NCI-H2107 treated with DMSO at 0.1 percent for 48 hours (cell line): ENCODE data around the gene NECAB2.

Experiments
- DNase-seq: peaks from one replicate; lab custom pipeline; 2025; ENCODE audit not compliant: unreplicated experiment; lab: John Stamatoyannopoulos, UW

NECAB2 gene

DNA sequence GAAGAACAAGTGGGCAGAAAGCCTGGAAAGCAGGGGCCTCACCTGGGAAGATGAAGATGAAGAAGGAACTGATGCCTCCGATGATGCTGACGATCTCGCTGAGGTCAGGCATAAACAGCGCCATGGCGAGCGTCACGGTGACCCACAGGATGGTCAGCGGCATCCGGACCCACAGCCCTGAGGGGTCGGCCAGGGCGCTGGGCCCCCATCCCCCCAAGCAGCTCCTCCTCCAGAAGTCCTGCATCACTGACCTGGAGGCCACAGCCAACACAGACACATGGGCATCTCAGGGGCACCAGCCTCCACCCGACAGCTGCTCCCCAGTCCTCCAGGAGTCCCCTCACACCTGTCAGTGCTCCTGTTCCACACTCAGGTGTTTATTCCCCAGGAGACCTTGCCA is 48.4 kb downstream of the NECAB2 start:
- DNase-seq, result no peak

GRCh38 chr16:84018710-84019109 is 50.7 kb downstream of the NECAB2 start:
- DNase-seq, result no peak

DNA sequence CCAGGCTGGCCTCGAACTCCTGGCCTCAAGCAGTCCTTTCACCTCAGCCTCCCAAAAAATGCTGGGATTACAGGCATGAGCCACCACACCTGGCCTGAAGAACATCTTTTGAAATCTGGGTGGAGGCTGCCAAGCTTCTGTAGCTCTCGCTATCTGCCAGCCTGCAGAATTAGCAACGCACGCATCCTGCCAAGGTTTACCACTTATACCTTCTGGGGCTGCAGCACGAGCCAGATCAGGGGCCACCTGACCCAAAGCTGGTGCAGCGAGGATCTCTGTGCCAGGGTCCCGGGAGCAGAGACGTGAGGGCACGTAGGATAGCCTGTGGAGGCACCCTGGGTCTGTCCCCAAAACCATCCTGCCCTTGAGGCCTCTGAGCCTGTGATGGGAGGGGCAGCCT is 52.3 kb downstream of the NECAB2 start:
- no peak for DNase-seq

DNA sequence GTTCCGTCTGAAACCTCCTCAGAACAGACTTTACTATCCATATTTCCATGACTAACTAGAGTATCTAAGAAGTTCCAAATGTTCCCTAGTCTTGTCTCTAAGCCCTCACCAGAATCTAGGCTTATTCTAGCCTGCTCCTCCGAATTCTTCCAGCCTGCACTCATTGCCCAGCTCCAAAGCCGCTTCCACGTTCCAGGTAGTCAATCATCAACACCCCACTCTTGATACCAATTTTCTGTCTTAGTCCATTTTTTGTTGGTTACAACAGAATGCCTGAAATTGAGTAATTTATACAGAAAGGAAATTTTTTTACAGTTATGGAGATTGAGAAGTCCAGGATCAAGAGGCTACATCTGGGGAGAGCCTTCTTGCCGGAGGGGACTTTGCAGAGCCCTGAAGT is 53.4 kb downstream of the NECAB2 start:
- no peak for DNase-seq

- DNase-seq, result no peak
Measured at GRCh38 chr16:84022644-84023043, 54.6 kb downstream of the NECAB2 start.

GRCh38 chr16:84024854-84025253 is 56.8 kb downstream of the NECAB2 start:
- no peak for DNase-seq

DNA sequence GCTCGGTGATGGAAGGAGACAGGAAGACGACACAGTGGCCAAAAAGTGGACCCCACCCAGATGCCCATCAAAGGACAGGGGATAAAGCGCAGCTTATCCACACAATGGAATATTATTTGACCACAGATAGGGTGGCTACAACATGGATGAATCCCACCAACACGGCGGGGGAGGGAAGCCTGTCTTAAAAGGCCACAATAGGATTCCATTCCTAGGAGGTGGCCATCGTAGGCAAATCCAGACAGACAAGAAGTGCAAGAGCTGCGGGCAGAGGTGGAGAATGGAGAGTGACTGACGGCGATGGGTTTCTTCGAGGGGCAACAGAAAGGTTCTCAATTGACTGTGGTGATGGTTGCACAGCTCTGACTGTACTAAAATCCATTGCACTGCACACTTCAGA is 58.6 kb downstream of the NECAB2 start:
- DNase-seq, result no peak

DNA sequence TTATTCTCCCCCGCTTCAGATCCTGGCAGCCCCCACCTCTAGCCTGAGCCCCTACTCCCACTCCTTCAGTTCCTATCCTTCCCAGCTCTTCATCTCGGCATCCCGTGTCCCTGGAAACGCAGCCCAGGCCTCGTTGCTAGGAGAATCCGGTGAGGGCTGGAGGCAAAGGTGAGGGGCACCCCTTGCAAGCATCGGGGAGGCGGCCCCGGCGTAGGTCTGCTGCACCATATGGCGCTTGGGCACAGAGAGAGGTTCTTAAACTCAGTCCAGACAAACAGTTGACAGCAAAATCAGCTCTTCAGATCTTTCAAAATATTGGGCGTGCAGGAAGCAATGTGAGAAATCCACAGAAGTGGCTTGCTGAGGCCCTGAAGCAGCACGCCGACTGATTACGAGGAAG is 59.6 kb downstream of the NECAB2 start:
- DNase-seq, result no peak

GRCh38 chr16:84029297-84030047 is 61.4 kb downstream of the NECAB2 start:
- no peak for DNase-seq

DNA sequence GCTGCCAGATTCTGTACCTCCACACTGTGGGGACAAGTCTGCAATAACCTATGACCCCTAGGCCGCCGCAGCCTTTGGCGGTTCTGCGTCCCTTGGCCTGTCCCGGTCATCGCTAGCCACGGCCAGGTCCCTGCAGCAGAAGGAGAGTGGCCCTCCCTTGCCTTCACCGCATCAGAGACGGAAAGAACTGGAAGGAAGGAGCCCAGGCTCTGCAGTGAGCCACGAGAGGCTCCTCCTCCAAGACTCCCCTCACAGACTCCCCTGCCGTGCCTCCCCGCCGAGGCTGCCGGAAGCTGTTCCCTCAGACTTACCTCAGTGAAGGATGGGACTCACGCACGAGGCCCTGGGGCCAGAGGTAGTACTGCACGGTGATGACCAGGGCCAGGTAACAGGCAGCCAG is 63.5 kb downstream of the NECAB2 start:
- no peak for DNase-seq

- DNase-seq, result peak; percentile 79
Measured at GRCh38 chr16:84032458-84033178, 64.6 kb downstream of the NECAB2 start.

DNA sequence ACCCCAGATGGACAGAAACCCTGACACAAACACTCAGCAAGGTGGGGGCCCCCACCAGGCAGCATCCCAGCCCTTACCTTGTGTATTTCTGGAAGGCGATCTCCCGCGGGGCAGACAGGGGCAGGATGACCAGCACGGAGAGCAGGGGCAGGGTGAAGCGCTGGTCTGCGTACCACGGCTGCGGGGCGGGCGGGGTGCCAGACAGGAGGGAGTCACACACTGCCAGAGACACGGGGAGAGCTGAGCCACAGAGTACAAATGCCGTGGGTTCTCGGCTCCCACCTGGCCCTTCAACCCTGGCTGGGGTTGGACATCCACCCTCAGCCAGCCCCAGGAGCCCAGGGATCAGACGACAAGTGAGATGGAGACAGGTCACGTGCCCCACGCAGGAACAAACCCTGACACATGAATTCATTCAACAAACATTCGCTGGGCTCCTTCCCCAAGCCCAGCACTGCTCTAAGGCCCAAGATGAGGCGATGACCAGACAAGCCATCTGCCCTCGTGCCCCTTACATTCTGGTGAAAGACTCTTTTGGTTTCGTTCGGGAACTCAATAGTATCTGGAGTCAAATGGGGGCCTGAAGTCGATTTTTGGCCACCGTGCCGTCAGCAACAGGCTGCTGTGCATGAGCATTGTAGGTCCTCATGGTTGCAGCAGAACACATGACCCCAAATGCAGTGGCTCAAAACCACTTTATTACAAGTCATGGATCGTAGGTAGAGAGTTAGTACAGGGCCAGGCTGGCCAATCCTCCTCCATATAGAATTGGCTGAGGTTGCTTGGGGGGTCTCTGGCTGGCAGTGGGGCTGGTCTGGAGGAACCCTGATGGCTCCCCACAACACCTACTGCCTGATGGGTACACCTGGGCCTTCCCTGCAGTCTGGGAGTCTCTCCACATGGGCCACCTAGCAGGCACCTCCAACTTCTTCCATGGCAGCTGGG is 65.5 kb downstream of the NECAB2 start:
- DNase-seq, result no peak

GRCh38 chr16:84034516-84034915 is 66.5 kb downstream of the NECAB2 start:
- DNase-seq, result no peak

DNA sequence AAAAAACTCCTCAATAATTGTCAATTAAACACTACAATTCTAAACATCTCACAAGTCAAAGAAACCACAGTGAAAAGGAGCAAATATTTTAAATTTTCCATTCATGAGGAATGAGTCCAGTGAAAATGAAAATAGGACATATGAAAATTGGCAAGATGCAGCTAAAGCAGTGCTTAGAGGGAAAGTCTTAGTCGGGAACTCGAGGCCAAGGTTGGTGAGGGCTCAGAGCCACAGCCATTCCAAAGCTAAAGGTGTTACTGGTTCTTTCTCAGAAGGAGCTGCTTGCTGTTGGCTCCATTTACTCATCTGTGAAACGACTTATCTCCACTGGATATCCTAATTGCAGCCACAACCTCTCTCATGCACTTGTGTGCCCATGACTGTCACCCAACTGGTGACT is 68.1 kb downstream of the NECAB2 start:
- DNase-seq, result no peak

- peak; percentile 82 for DNase-seq
Measured at GRCh38 chr16:84036982-84037425, 69.0 kb downstream of the NECAB2 start.

GRCh38 chr16:84038469-84038868 is 70.4 kb downstream of the NECAB2 start:
- DNase-seq, result no peak

- no peak for DNase-seq
Measured at GRCh38 chr16:84039696-84040095, 71.7 kb downstream of the NECAB2 start.

GRCh38 chr16:84040226-84040822 is 72.3 kb downstream of the NECAB2 start:
- DNase-seq, result peak; percentile 8

DNA sequence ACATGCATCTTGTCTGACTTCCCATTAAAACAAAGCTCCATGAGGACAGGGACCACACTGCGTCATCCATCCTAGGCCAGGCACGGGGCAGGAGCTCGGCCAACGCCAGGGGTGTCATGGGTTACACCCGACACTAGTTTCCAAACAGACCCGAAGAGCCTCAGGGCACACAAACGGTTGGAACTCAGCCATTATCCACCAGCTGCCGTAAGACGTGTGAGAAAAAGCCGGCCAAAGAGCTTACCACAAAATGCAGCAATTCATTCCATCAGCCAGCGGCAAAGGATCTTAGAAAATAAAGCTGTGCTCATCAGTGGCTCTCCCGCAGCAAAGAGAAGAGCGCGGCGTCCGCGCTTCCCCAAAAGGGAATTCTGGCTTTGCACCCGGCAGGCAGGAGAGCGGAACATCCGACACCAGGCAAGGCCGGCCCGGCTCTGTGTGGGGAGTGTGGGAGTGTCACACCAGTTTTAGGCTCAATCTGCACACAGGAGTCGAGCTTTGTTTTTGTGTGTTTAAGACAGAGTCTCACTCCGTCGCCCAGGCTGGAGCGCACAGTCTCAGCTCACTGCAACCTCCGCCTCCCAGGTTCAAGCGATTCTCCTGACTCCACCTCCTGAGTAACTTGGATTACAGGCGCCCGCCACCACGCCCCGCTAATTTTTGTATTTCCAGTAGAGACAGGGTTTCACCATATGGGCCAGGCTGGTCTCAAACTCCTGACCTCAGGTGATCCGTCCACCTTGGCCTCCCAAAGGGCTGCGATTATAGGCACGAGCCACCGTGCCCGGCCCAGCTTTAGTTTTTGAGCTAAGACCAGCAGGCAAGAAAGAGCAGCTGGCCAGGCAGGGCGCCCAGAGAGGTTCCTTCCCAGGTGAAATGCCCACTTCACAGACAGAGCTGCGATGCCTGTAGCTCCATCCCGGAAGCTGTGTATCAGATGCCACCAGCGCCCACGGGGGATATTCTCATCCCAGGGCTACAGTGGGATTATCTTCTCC is 73.1 kb downstream of the NECAB2 start:
- DNase-seq, result peak; percentile 40

DNA sequence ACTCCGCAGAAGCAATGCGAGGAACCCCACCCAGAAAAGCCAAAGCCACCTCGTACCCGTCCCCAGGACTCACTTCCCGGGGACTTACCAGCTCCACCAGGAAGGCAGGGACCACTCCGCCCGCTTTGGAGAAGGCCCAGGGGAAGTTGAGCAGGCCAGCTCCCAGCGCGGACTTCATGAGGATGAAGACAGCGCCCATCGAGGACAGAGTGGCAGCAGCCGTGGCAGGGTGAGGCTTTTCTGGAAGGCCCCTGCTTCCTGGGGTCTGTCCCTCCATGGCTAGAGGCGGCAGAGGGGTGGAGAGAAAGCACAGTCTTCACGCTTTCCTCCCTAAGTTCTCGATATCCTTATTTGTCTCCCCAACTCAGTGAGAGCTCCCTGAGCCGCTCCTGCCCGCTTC is 73.8 kb downstream of the NECAB2 start:
- DNase-seq, result no peak
